ENCODE results near the gene SPTBN5.

SPTBN5 gene

DNA sequence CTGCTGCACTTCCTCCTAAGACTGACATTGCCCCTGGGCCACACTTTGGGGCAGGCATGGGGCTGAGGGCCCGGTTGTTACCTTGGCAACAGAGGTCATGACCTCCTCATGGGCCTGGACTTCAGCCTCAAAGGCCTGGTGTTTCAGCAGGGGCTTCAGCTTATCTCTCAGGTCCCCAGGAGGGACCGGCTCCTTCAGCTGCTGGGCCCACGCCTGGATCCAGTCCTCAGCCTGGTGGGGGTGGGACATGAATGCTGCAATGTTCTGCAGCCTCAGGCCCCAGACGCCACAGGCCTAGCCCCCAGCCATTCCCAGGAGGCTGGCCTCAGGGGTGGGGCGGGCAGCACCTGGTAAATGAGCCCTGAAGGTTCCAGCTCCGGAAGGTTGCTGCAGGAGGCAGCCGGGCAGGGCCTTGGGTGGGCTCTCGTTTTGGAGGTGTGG, 27.6 kb downstream of the SPTBN5 start:
- no peak for DNase-seq (ENCODE audit: low spot score)

DNA sequence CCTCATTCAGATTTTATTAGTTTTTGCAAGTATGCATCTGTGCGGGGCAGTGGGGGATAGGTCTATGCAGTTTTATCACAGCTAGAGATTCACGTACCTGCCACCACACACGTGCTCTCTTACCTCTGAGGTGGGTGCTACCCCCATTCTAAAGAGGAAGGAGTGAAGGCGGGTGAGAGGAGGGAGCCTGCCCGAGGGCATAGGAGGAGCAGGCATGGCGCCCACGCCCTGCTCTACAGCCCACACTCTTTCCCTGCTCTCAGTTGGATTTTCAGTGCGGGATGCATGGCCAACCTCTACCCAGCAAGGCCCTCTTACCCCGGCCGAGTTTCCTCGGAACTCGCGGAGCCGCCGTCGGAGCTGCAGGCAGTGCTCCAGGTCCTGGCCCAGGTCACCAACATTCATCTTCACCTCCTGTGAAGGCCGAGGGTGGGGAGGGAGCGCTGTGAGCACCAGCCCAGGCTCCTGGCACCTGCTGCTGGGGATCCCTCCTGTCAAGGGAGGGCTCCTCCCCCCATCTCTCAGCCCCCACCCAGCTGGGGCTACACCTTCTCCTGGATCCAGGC, 28.3 kb downstream of the SPTBN5 start:
- DNase-seq (ENCODE audit: low spot score), result no peak

DNA sequence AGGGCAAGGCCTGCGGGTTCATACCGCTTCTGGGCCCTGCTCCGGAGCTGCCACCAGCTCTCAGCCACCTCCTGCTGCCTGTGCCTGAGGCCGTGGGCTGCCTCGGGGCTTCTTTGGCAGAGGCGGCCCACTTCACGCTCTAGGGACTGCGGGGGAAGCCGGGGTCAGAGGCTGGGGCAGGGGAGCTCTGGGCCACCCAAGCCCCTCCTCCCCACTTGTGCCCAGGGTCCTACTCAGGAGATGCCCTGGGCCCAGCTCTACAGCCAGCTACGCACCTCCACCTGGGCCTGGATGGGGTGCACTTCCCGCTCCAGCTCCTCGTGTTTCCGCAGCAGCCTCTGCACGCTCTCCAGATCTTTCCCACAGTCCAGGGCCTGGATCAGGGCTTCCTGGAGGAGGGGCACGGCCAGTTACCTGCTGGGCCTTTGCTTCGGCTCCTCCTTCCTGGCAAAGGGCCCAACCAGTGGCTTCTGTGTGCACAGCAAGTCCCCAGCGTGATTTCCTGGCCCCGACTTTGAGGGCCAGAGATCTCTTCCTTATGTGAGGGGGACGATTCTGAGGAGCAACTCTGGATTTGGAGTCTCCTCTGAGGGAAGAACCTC, 31.2 kb downstream of the SPTBN5 start:
- no peak for DNase-seq (ENCODE audit: low spot score)

DNA sequence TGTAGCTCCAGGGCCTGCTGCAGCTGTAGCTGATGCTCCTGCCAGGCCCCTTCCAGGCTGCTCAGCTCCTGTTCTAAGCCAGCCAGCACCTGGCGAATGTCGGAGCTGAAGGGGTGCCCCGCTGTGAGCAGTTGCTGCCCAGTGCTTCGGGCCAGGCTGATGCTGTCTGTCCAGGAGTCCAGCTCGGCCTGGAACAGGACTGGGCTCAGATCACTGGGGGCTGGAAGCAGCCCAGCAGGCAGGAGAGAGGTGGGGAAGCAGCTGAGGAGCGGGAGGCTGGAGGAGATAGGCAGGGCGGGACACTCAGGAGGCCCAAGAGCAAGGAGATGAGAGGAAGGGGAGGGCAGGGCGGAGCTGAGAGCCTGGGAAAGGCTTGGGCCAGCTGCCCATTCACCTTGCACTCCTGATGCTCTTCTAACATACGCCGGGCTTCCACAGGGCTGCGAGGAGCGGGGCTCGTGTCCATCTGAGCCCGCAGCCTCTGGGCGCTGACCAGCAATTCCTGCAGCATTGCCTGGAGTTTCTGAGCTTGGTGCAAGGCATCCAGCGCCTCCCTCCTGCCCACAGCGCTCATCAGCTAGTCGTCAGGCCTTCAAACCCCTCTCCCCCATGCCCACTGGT, 32.0 kb downstream of the SPTBN5 start:
- DNase-seq (ENCODE audit: low spot score), result no peak

DNA sequence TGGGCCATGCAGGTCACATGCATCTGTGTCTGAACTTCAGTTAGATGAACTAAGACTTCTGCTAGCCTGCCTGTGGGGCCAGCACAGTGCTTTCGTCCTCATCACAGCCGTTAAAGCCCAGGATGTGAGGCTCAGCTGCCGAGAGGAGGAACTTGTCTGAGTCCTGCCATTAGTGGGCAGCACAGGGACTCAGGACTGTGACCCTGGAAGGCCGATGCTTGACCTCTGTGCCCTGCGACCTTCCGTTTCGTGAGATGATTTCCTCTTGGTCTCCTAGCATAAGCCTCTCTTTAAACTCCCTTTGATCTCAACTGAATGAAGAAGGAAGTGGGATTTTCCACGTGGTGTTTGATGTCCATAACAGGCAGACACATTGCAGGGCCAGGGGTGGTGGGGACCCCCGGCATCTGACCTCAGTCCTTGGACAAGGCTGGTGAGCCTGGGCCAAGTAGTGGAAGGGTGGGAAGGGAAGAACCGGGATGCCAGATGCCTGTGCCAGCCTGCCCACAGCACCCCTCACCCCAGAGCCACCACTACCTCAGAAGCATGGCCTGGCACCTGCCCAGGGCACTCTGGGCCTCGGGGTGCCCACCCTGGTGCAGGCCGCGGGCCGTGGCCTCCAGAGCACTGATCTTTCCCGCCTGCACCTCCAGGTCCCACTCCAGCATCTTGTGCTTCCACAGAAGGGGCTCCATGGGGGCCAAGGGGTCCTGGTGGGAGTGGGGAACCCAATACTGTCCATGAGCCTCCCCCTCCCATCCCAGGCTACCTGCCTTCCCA, 33.6 kb downstream of the SPTBN5 start:
- DNase-seq (ENCODE audit: low spot score), result no peak

DNA sequence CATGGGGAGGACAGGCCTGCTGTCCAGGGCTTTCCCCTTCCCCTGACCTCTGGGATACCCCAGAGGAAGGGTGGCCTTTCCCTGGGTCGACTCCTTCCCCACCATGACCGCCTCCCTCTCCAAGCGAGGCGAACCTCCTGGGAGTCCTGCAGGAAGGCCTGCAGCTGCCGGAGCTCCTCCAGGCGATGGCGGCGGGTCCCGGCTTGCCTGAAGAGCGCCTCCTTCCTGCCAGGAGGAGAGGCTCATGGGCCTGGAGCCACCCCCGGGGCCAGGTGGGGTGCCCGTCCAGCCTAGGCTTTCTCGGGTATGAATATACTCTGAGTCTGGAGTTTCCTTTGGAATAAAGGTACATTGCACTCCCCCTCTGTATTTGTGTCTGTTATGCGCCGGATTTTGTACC, 35.1 kb downstream of the SPTBN5 start:
- DNase-seq (ENCODE audit: low spot score), result no peak

DNA sequence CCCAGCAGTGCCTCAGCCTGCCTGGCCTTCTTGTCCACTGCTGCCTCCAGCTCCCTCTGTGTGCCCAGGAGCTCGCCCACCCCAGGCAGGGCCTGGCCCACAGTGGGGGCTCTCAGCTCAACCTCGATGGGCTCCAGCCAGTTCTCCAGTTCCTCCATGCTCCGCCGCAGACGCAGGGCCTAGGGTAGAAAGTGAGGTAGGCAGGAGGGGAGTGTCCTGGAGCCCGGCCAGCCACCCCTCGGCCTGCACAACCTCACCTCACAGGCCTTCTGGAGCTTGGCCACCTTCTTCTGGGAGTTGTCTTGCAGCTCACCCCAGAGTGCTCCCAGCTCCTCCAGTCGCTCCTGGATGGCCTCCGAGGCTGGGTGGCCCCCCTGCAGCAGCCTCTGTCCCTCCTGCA, 36.5 kb downstream of the SPTBN5 start:
- no peak for DNase-seq (ENCODE audit: low spot score)

GRCh38 chr15:41856716-41857115, 37.1 kb downstream of the SPTBN5 start:
- no peak for DNase-seq (ENCODE audit: low spot score)

GRCh38 chr15:41856262-41856661, 37.6 kb downstream of the SPTBN5 start:
- no peak for DNase-seq (ENCODE audit: low spot score)

DNA sequence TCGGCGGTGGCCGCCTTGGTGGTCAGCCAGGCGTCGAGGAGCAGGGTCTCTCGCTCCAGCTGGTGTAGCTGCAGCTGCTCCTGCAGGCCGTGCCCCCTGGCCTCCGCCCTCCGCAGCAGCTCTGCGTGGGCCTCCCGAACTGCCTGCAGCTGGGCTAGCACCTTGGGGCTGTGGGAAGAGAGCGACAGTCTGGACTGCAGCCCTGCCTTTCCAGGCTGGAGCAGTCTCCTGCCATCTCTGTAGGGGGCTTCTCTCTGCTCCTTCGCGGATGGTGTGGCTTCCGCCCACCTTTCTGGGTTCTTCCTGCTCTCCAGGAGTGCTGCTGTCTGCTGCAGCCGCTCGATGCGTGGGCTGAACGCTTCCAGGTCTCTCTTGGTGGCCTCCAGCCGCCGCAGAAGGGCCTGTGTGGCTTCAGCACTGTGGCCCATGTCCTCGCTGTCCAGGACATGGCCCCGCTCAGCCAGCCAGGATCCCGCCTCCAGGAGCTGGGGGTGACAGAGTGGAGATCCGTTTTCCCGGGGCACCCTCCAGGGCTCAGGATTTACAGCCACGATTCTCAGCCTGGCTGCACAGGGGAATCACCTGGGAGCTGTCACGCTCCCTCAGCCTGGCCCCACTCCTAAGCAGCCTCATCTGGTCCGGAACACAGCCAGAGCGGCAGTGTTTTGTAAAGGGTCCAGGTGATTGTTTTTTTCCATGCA, 38.4 kb downstream of the SPTBN5 start:
- no peak for DNase-seq (ENCODE audit: low spot score)

- no peak for DNase-seq (ENCODE audit: low spot score)
Measured at GRCh38 chr15:41854443-41854842, 39.4 kb downstream of the SPTBN5 start.

GRCh38 chr15:41853831-41854230, 40.0 kb downstream of the SPTBN5 start:
- DNase-seq (ENCODE audit: low spot score), result no peak

GRCh38 chr15:41852736-41853590, 40.9 kb downstream of the SPTBN5 start:
- DNase-seq (ENCODE audit: low spot score), result no peak

- DNase-seq (ENCODE audit: low spot score), result no peak
Measured at GRCh38 chr15:41851755-41852370, 42.0 kb downstream of the SPTBN5 start.

- no peak for DNase-seq (ENCODE audit: low spot score)
Measured at GRCh38 chr15:41851167-41851523, 42.7 kb downstream of the SPTBN5 start.

- no peak for DNase-seq (ENCODE audit: low spot score)
Measured at GRCh38 chr15:41850482-41851166, 43.2 kb downstream of the SPTBN5 start.

- DNase-seq (ENCODE audit: low spot score), result no peak
Measured at GRCh38 chr15:41849861-41850260, 44.0 kb downstream of the SPTBN5 start.

GRCh38 chr15:41849204-41849603, 44.6 kb downstream of the SPTBN5 start:
- no peak for DNase-seq (ENCODE audit: low spot score)

DNA sequence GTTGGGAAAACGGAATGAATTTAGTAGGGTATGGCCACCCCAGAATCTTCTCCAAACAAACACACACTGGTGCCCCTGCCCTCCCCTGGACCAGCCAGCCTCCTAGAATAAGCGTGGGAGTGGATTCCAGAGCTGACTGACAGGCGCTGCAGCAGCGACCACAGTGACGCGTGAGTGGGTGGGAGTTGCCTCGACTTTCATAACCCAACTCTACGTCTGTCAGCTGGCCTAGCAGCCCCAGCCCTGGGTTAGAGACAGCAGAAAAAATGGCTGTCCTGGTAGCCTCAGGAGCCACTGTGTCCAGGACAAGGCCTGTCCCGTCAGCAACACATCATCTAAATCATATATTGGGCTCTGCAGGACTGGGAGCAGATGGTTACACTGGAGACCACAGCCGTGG, 45.2 kb downstream of the SPTBN5 start:
- DNase-seq (ENCODE audit: low spot score), result no peak

GRCh38 chr15:41847981-41848380, 45.9 kb downstream of the SPTBN5 start:
- DNase-seq (ENCODE audit: low spot score), result no peak

All from germinal center (tissue), 1 donor.